T-cell (primary cell): Measurements from ENCODE around the gene AFF1. TPM values are rescaled to one million over a fixed set of nuclear protein-coding genes. Genes with fewer than 3 reads are reported as not detected.
A peak's percentile ranks its signal among the peaks of the same experiment; 100 is the strongest.

Experiments
- ATAC-seq, 4 experiments: fragments of 200-7000 bp in 3 of 4; fragments of 150-1000 bp in 1 of 4; cut with Tn5 transposase; replicated peaks in 1 of 4; 1 replicate in 3 of 4; 2 replicates in 1 of 4; pipeline ENCODE4 v1.10.0; 2021; ENCODE audit warnings: moderate library complexity in 3 of 4, mild to moderate bottlenecking in 2 of 4, moderate number of reproducible peaks in 1 of 4
- CTCF ChIA-PET, 2 donors: fragments of 300-600 bp; sonication (Branson Sonifier 250); formaldehyde crosslinking; loops; one replicate each; lab custom pipeline; 2022; ENCODE audit warnings: antibody characterized with exemption in 2 of 2; lab: Charles Lee
- POLR2A ChIA-PET, 2 donors: fragments of 300-600 bp; sonication (Branson Sonifier 250); formaldehyde crosslinking; loops; one replicate each; lab custom pipeline; 2022; ENCODE audit warnings: antibody characterized with exemption in 2 of 2; lab: Charles Lee
- DNase-seq, 35 experiments: peaks; one replicate each; pipeline versions ENCODE4 v3.0.0 to v3.0.0-alpha.2; 2013 to 2023
- H3K27ac ChIP-seq: one replicate; pipeline ENCODE4 v1.5.1; 2013; ENCODE audit warnings: low read length
- H3K27me3 ChIP-seq, 2 experiments: replicated peaks in 1 of 2; 1 replicate in 1 of 2; 2 replicates in 1 of 2; pipeline versions ENCODE4 v1.6.1 to v1.7.0; 2013; ENCODE audit warnings: low read length in 1 of 2, mixed read lengths in 1 of 2; ENCODE audit not compliant: control insufficient read depth in 2 of 2, insufficient read depth in 2 of 2; ENCODE audit errors: extremely low read depth in 1 of 2
- H3K36me3 ChIP-seq, 2 donors: 1 replicate in 1 of 2; 2 replicates in 1 of 2; pipeline versions ENCODE4 v1.6.1 to v1.7.0; 2013; ENCODE audit warnings: low read length in 1 of 2; ENCODE audit not compliant: control insufficient read depth in 2 of 2, insufficient read depth in 1 of 2; ENCODE audit errors: extremely low read depth in 1 of 2
- H3K4me1 ChIP-seq, 2 experiments: 1 replicate in 1 of 2; 2 replicates in 1 of 2; pipeline versions ENCODE4 v1.6.1 to v1.7.0; 2013; ENCODE audit warnings: low read length in 2 of 2, mixed read lengths in 1 of 2; ENCODE audit not compliant: insufficient read depth in 2 of 2, control insufficient read depth in 1 of 2; ENCODE audit errors: extremely low read depth in 1 of 2
- H3K4me3 ChIP-seq, 2 donors: 1 replicate in 1 of 2; 2 replicates in 1 of 2; pipeline versions ENCODE4 v1.5.1 to v1.7.0; 2013; ENCODE audit warnings: mild to moderate bottlenecking in 2 of 2, low read length in 1 of 2, moderate library complexity in 1 of 2; ENCODE audit not compliant: control insufficient read depth in 1 of 2; ENCODE audit errors: extremely low read depth in 1 of 2
- H3K9me3 ChIP-seq: 2 replicates; pipeline ENCODE4 v1.7.0; 2013
- H3K27ac Mint-ChIP-seq, 2 donors: one replicate each; pipeline ENCODE4 v1.8.0; 2020 to 2021; ENCODE audit warnings: mild to moderate bottlenecking in 2 of 2, mixed read lengths in 2 of 2
- H3K27me3 Mint-ChIP-seq, 2 donors: one replicate each; pipeline ENCODE4 v1.8.0; 2021 to 2022; ENCODE audit warnings: mixed read lengths in 2 of 2
- H3K36me3 Mint-ChIP-seq: one replicate; pipeline ENCODE4 v1.8.0; 2021; ENCODE audit warnings: mixed read lengths
- H3K4me1 Mint-ChIP-seq, 3 donors: one replicate each; pipeline ENCODE4 v1.8.0; 2020 to 2022; ENCODE audit warnings: mixed read lengths in 3 of 3, mild to moderate bottlenecking in 1 of 3
- H3K4me3 Mint-ChIP-seq, 3 donors: one replicate each; pipeline ENCODE4 v1.8.0; 2020 to 2022; ENCODE audit warnings: mild to moderate bottlenecking in 3 of 3, mixed read lengths in 3 of 3, moderate library complexity in 3 of 3
- H3K9me3 Mint-ChIP-seq, 3 donors: one replicate each; pipeline ENCODE4 v1.8.0; 2020 to 2022; ENCODE audit warnings: mixed read lengths in 3 of 3
- WGBS: methylation state at CpG from one replicate; pipeline ENCODE4 v1.1.5; 2013; ENCODE audit warnings: missing lambda C conversion rate; ENCODE audit not compliant: insufficient coverage; 5-methylcytosine and 5-hydroxymethylcytosine counted together
- total RNA-seq, 35 experiments: library from RNA in 6 of 35; stranded (reverse) in 6 of 35; fragments of 120-200 nt in 1 of 35; gene quantifications; one replicate each; pipeline versions ENCODE4 v1.2.1 to v1.2.4 and lab custom pipeline; 2013 to 2026

AFF1 gene
- total RNA-seq, 5 donors from 2014 or later (not counting 1 experiment from before 2014, with no cell fraction given), result 65.3 to 112 (median 93.4) TPM

- H3K4me3 ChIP-seq, result no peak overlapping the region
- H3K4me1 Mint-ChIP-seq, result peaks cover 35 to 54% (median 52%) of the 10 kb centered on the region in 3 donors
- H3K27me3 Mint-ChIP-seq, result no peaks in the 10 kb centered on the region
Measured at GRCh38 chr4:87045659-87046058, 110.8 kb downstream of the AFF1 start.

GRCh38 chr4:87046121-87046551 lies 111.3 kb downstream of the AFF1 start:
- no peaks in the 10 kb centered on the region for H3K9me3 Mint-ChIP-seq
- H3K36me3 Mint-ChIP-seq, result peaks cover 37% of the 10 kb centered on the region
- H3K4me1 Mint-ChIP-seq, result peaks cover 37 to 54% (median 53%) of the 10 kb centered on the region in 3 donors
- H3K4me3 ChIP-seq, result no peak overlapping the region
- H3K27ac ChIP-seq, result no peak overlapping the region
- DNase-seq, result no peak
- no peaks in the 10 kb centered on the region for H3K27me3 Mint-ChIP-seq
- no peak overlapping the region for H3K4me3 Mint-ChIP-seq
- H3K9me3 ChIP-seq, result no peaks in the 10 kb centered on the region
- ChIA-PET CTCF (no interaction called here), POLR2A (no interaction called here)
- no peak for ATAC-seq
- WGBS, result 96% methylated on average over 3 of the region's 4 CpGs
- peaks cover 2 to 14% of the 10 kb centered on the region in 2 experiments for H3K4me1 ChIP-seq
- H3K27me3 ChIP-seq, result no peaks in the 10 kb centered on the region
- H3K36me3 ChIP-seq, result peaks cover 3 to 19% of the 10 kb centered on the region in 2 donors
- no peak overlapping the region for H3K27ac Mint-ChIP-seq

More at GRCh38 chr4:87045659-87046058, 110.8 kb downstream of the AFF1 start:
- ChIA-PET CTCF (no interaction called here), POLR2A (no interaction called here)
- Mint-ChIP-seq H3K9me3 (no peaks in the 10 kb centered on the region), H3K27ac (no peak overlapping the region), H3K4me3 (no peak overlapping the region), H3K36me3 (peaks cover 33% of the 10 kb centered on the region)
- H3K27ac ChIP-seq, result no peak overlapping the region
- H3K36me3 ChIP-seq, result peaks cover under 1 to 19% of the 10 kb centered on the region in 2 donors
- peaks cover 2 to 18% of the 10 kb centered on the region in 2 experiments for H3K4me1 ChIP-seq
- no peak for DNase-seq
- WGBS, result 80% methylated on average over 1 of the region's 3 CpGs
- no peaks in the 10 kb centered on the region for H3K27me3 ChIP-seq
- H3K9me3 ChIP-seq, result no peaks in the 10 kb centered on the region
- ATAC-seq, result no peak

- H3K9me3 ChIP-seq, result no peaks in the 10 kb centered on the region
Measured at GRCh38 chr4:87047281-87047798, 112.5 kb downstream of the AFF1 start.

GRCh38 chr4:87049508-87049907 lies 114.7 kb downstream of the AFF1 start:
- no peak overlapping the region for H3K27ac Mint-ChIP-seq
- ChIA-PET POLR2A (no interaction called here), CTCF (no interaction called here)
- 70% methylated on average over 5 of the region's 9 CpGs for WGBS
- no peak for DNase-seq
- ATAC-seq, result peak in 1 of 4 experiments; percentile 40
- H3K4me1 Mint-ChIP-seq, result peaks cover 50 to 55% (median 50%) of the 10 kb centered on the region in 3 donors
- Histone ChIP-seq H3K9me3 (no peaks in the 10 kb centered on the region), H3K36me3 (peaks cover 3 to 19% of the 10 kb centered on the region in 2 donors), H3K4me1 (peaks cover 0 to 1% of the 10 kb centered on the region in 2 experiments), H3K4me3 (no peak overlapping the region), H3K27ac (no peak overlapping the region), H3K27me3 (no peaks in the 10 kb centered on the region)
- peaks cover 55% of the 10 kb centered on the region for H3K36me3 Mint-ChIP-seq
- no peaks in the 10 kb centered on the region for H3K9me3 Mint-ChIP-seq
- no peaks in the 10 kb centered on the region for H3K27me3 Mint-ChIP-seq
- no peak overlapping the region for H3K4me3 Mint-ChIP-seq

More at GRCh38 chr4:87047281-87047798, 112.5 kb downstream of the AFF1 start:
- POLR2A ChIA-PET, result no interaction called here
- Mint-ChIP-seq H3K27me3 (no peaks in the 10 kb centered on the region), H3K4me1 (peaks cover 37 to 47% (median 47%) of the 10 kb centered on the region in 3 donors), H3K27ac (no peak overlapping the region), H3K36me3 (peaks cover 41% of the 10 kb centered on the region), H3K4me3 (no peak overlapping the region), H3K9me3 (no peaks in the 10 kb centered on the region)
- Histone ChIP-seq H3K27me3 (no peaks in the 10 kb centered on the region), H3K4me1 (peaks cover 2 to 4% of the 10 kb centered on the region in 2 experiments), H3K4me3 (no peak overlapping the region), H3K27ac (no peak overlapping the region), H3K36me3 (peaks cover 3 to 19% of the 10 kb centered on the region in 2 donors)
- ATAC-seq, result no peak
- DNase-seq, result no peak
- CTCF ChIA-PET, result no interaction called here
- 96% methylated on average over 6 of the region's 11 CpGs for WGBS

GRCh38 chr4:87050596-87050995 lies 115.8 kb downstream of the AFF1 start:
- peaks cover 59 to 64% (median 59%) of the 10 kb centered on the region in 3 donors for H3K4me1 Mint-ChIP-seq
- no peaks in the 10 kb centered on the region for H3K9me3 Mint-ChIP-seq
- H3K36me3 ChIP-seq, result peaks cover 7 to 19% of the 10 kb centered on the region in 2 donors
- H3K27ac ChIP-seq, result no peak overlapping the region
- peaks cover 58% of the 10 kb centered on the region for H3K36me3 Mint-ChIP-seq
- no peak for ATAC-seq
- no peak for DNase-seq
- CTCF ChIA-PET, result no interaction called here
- 96% methylated on average over 11 of the region's 12 CpGs for WGBS
- H3K4me3 ChIP-seq, result no peak overlapping the region
- H3K9me3 ChIP-seq, result no peaks in the 10 kb centered on the region
- POLR2A ChIA-PET, result interaction anchor here in 1 of 2 donors (0.6 kb wide), 1 partner anchor 33 kb away, joined by 6 read pairs; no protein-coding TSS in a partner anchor
- H3K27me3 ChIP-seq, result no peaks in the 10 kb centered on the region
- H3K4me1 ChIP-seq, result no peaks in the 10 kb centered on the region
- no peak overlapping the region for H3K27ac Mint-ChIP-seq
- no peaks in the 10 kb centered on the region for H3K27me3 Mint-ChIP-seq
- no peak overlapping the region for H3K4me3 Mint-ChIP-seq

GRCh38 chr4:87051121-87051713 lies 116.4 kb downstream of the AFF1 start:
- ChIA-PET CTCF (no interaction called here), POLR2A (interaction anchor here in 1 of 2 donors (0.6 kb wide), 1 partner anchor 34 kb away, joined by 6 read pairs; no protein-coding TSS in a partner anchor)
- DNase-seq (no peak), ATAC-seq (no peak)
- Mint-ChIP-seq H3K36me3 (peaks cover 59% of the 10 kb centered on the region), H3K9me3 (no peaks in the 10 kb centered on the region), H3K27ac (no peak overlapping the region), H3K4me3 (no peak overlapping the region), H3K27me3 (no peaks in the 10 kb centered on the region), H3K4me1 (peaks cover 64 to 68% (median 65%) of the 10 kb centered on the region in 3 donors)
- Histone ChIP-seq H3K4me3 (no peak overlapping the region), H3K36me3 (peaks cover 7 to 19% of the 10 kb centered on the region in 2 donors), H3K4me1 (no peaks in the 10 kb centered on the region), H3K9me3 (no peaks in the 10 kb centered on the region), H3K27me3 (no peaks in the 10 kb centered on the region), H3K27ac (no peak overlapping the region)
- 100% methylated on average over 6 of the region's 10 CpGs for WGBS
